ENCODE data around the gene SMIM43. TPM values are rescaled to one million over a fixed set of nuclear protein-coding genes. Genes with fewer than 3 reads are reported as not detected.

The SMIM43 gene
- total RNA-seq, 2 donors from 2014 or later, result not detected

DNA sequence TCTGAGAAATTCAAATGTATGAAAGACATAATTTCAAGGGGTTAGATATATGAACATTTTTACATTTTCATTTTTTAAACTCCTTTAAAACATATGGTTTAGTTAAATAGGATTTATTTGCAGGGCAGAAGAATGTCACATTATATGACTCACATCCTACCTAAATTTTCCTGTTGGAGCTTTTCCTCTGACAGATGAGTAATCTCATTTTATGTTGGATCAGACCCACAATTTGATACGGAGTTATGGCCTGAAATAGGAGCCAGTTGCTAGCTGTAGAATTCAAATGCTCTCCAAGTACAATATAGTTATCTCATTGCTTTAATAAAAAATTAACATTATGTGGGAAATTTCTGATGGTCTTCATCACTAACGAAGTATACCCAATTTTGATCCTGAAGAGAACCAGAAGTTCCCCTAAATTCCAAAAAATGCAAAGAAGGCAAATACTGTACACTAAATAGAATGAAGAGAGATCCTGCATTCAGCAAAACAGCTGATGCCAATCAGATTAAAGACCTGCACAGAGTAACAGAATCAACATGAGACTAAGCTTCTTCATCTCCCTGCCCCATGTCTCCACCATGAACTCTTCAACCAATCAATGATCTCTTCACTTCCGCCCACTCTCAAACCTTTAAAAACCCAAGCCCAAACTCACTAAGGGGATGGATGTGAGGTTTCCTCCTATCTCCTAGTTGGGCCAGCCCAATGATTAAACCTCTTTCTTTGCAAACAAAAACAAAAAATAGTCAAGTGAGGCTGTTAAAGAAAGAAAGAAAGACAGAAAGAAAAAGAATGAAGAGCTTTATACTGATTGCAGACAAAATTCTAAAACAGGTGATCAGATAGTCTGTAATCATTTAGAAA is 25.2 kb upstream of the SMIM43 start:
- TF ChIP-seq, protein P1, sequence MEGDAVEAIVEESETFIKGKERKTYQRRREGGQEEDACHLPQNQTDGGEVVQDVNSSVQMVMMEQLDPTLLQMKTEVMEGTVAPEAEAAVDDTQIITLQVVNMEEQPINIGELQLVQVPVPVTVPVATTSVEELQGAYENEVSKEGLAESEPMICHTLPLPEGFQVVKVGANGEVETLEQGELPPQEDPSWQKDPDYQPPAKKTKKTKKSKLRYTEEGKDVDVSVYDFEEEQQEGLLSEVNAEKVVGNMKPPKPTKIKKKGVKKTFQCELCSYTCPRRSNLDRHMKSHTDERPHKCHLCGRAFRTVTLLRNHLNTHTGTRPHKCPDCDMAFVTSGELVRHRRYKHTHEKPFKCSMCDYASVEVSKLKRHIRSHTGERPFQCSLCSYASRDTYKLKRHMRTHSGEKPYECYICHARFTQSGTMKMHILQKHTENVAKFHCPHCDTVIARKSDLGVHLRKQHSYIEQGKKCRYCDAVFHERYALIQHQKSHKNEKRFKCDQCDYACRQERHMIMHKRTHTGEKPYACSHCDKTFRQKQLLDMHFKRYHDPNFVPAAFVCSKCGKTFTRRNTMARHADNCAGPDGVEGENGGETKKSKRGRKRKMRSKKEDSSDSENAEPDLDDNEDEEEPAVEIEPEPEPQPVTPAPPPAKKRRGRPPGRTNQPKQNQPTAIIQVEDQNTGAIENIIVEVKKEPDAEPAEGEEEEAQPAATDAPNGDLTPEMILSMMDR (IDR thresholded peaks at IDR 0.05), result no peak
- DNase-seq (ENCODE audit: low spot score), result no peak
- Histone ChIP-seq H3K27me3 (replicated peaks; ENCODE audit: insufficient read depth) (no peaks in the 10 kb centered on the region), H3K4me3 (no peak overlapping the region), H3K4me1 (ENCODE audit: control insufficient read depth in 1 of 2, low read depth in 2 of 2) (no peaks in the 10 kb centered on the region), H3K27ac (no peak overlapping the region), H3K9me3 (no peaks in the 10 kb centered on the region), H3K36me3 (no peaks in the 10 kb centered on the region)
- no peak for ATAC-seq (ENCODE audit: insufficient number of reproducible peaks, low FRiP score, low read depth)

DNA sequence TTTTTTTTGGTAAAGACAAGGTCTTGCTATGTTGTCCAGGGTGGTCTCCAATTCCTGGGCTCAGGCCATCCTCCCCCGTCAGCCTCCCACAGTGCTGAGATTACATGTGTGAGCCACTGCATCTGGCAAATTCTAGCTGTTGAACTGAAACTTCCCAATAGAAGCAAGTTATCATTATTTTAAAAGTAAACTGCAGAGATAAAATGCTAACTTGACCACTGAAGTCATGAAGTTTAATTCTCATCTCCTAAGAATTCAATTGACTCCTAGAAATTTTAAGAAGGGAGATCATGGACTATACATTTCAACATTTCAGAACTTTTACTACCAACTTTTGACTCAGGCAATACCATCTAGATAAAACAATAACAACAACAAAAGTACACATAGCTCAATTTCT is 24.5 kb upstream of the SMIM43 start:
- Histone ChIP-seq H3K36me3 (no peaks in the 10 kb centered on the region), H3K27me3 (replicated peaks; ENCODE audit: insufficient read depth) (no peaks in the 10 kb centered on the region), H3K9me3 (no peaks in the 10 kb centered on the region), H3K4me1 (ENCODE audit: control insufficient read depth in 1 of 2, low read depth in 2 of 2) (no peaks in the 10 kb centered on the region), H3K4me3 (no peak overlapping the region), H3K27ac (no peak overlapping the region)
- DNase-seq (ENCODE audit: low spot score) (no peak), ATAC-seq (ENCODE audit: insufficient number of reproducible peaks, low FRiP score, low read depth) (no peak)
- TF ChIP-seq, protein P1 (IDR thresholded peaks at IDR 0.05), result no peak

DNA sequence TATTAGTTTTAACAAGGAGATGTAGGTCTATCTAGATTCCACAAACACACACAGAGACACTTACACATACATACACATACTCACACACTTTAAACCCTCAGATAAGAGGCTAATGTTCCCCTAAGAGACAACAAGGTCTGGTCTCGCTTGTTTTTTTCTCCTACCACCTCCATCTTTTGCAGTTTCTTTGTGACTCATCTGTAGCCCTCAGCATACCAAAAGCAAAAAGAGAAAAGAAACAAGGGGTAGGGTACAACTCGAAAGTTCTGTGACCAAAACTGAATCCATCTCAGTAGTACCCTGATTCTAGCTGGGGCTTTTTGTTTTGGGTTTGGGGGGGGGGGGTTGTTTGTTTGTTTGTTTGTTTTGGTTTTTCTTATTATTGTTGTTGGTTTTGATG is 23.9 kb upstream of the SMIM43 start:
- TF ChIP-seq, protein P1 (IDR thresholded peaks at IDR 0.05), result no peak
- no peak for ATAC-seq (ENCODE audit: insufficient number of reproducible peaks, low FRiP score, low read depth)
- no peaks in the 10 kb centered on the region for H3K4me1 ChIP-seq (ENCODE audit: control insufficient read depth in 1 of 2, low read depth in 2 of 2)
- no peaks in the 10 kb centered on the region for H3K27me3 ChIP-seq (replicated peaks; ENCODE audit: insufficient read depth)
- H3K9me3 ChIP-seq, result no peaks in the 10 kb centered on the region
- no peak for DNase-seq (ENCODE audit: low spot score)
- H3K36me3 ChIP-seq, result no peaks in the 10 kb centered on the region
- H3K4me3 ChIP-seq, result no peak overlapping the region
- no peak overlapping the region for H3K27ac ChIP-seq

DNA sequence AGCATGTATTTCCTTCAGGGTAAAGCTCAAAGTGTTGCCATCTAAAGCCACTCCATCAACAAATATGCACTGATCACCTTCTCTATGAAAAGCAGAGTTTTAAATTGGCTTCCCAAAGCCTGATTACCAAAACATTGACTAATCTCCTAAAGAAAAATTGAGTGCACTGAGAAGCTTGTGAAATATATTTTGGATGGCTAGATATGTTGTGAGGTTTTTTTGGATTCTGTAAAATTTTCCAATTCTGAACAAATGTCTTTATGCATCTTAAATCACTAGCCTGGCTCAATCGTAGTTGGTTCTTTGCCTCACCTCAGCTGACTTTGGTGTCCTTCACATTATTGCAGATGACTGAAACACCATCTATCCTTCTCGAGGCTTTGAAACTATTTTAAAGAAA is 21.3 kb upstream of the SMIM43 start:
- no peaks in the 10 kb centered on the region for H3K27me3 ChIP-seq (replicated peaks; ENCODE audit: insufficient read depth)
- DNase-seq (ENCODE audit: low spot score) (no peak), ATAC-seq (ENCODE audit: insufficient number of reproducible peaks, low FRiP score, low read depth) (no peak)
- H3K27ac ChIP-seq, result no peak overlapping the region
- H3K9me3 ChIP-seq, result no peaks in the 10 kb centered on the region
- TF ChIP-seq, protein P1 (IDR thresholded peaks at IDR 0.05), result no peak
- H3K4me1 ChIP-seq (ENCODE audit: control insufficient read depth in 1 of 2, low read depth in 2 of 2), result no peaks in the 10 kb centered on the region
- no peaks in the 10 kb centered on the region for H3K36me3 ChIP-seq
- H3K4me3 ChIP-seq, result no peak overlapping the region

DNA sequence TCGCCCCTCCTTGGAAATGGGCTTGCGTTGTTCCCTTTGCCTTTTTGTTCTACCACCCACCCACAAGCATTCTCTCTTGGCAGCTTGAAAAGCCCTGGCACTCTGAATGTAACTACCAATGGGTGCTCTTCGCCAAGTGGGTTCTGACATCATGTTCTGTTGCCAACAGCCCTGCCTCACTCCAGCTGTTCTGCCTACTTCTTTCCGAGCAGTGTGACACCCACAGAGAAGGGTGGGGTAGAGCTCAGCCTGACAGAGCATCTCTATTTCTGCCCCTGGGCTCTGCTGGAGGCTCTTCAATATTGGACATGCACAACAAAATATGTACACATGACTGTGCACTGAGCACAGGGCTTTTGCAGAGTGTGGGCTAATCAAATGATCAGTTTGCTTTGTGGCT is 20.5 kb upstream of the SMIM43 start:
- Histone ChIP-seq H3K36me3 (no peaks in the 10 kb centered on the region), H3K4me1 (ENCODE audit: control insufficient read depth in 1 of 2, low read depth in 2 of 2) (no peaks in the 10 kb centered on the region), H3K27me3 (replicated peaks; ENCODE audit: insufficient read depth) (no peaks in the 10 kb centered on the region), H3K27ac (no peak overlapping the region), H3K4me3 (no peak overlapping the region), H3K9me3 (no peaks in the 10 kb centered on the region)
- TF ChIP-seq, protein P1 (IDR thresholded peaks at IDR 0.05), result no peak
- ATAC-seq (ENCODE audit: insufficient number of reproducible peaks, low FRiP score, low read depth), result no peak
- DNase-seq (ENCODE audit: low spot score), result no peak

Measured in thoracic aorta (tissue), 2 donors.